K562 (cell line): ENCODE measurements around the gene KCNC3. TPM values are rescaled to one million over a fixed set of nuclear protein-coding genes. Genes with fewer than 3 reads are reported as not detected.

Experiments used
- ARNT ChIP-seq, 2 experiments: fragments of 450-650 bp; IDR thresholded peaks; 2 replicates each; pipeline ENCODE4 v1.6.1; 2016; ENCODE audit warnings: mild to moderate bottlenecking in 1 of 2
- CC2D1A ChIP-seq: fragments of 450-650 bp; IDR thresholded peaks from 2 replicates; pipeline ENCODE4 v1.6.1; 2017; ENCODE audit warnings: mild to moderate bottlenecking
- CCNT2 ChIP-seq: IDR thresholded peaks from 2 replicates; pipeline ENCODE4 v1.6.1; 2011; ENCODE audit warnings: borderline replicate concordance, low read depth, mild to moderate bottlenecking, moderate library complexity, mixed read lengths, low read length; ENCODE audit not compliant: insufficient read length; ENCODE audit errors: extremely low read depth
- CTBP1 ChIP-seq: fragments of 450-650 bp; IDR thresholded peaks from 2 replicates; pipeline ENCODE4 v1.6.1; 2016; ENCODE audit warnings: borderline replicate concordance
- FOXK2 ChIP-seq, 2 experiments: fragments of 450-650 bp; IDR thresholded peaks in 1 of 2; conservative IDR thresholded peaks in 1 of 2; 2 replicates each; pipeline ENCODE4 v1.6.1; 2016; ENCODE audit warnings: low read depth in 2 of 2, mild to moderate bottlenecking in 1 of 2
- HDGF ChIP-seq: fragments of 450-650 bp; IDR thresholded peaks from 2 replicates; pipeline ENCODE4 v1.6.1; 2016
- LARP7 ChIP-seq: fragments of 450-650 bp; IDR thresholded peaks from 2 replicates; pipeline ENCODE4 v1.6.1; 2016
- MAZ ChIP-seq, 2 experiments: fragments of 450-650 bp in 1 of 2; sonication (generic) in 1 of 2; formaldehyde crosslinking; IDR thresholded peaks in 1 of 2; conservative IDR thresholded peaks in 1 of 2; 2 replicates each; pipeline versions ENCODE4 v1.4.0 to v1.5.0; 2020; ENCODE audit warnings: mild to moderate bottlenecking in 1 of 2, missing genetic modification reagents in 1 of 2
- MCM2 ChIP-seq: fragments of 450-650 bp; IDR thresholded peaks from 2 replicates; pipeline ENCODE4 v1.6.1; 2017; ENCODE audit warnings: low read depth, mild to moderate bottlenecking
- MECOM ChIP-seq: fragments of 250-450 bp; sonication (Bioruptor Pico); IDR thresholded peaks from 2 replicates; pipeline ENCODE4 v1.8.0; 2022; ENCODE audit warnings: inconsistent platforms
- MTA3 ChIP-seq: fragments of 450-650 bp; formaldehyde crosslinking; IDR thresholded peaks from 2 replicates; pipeline ENCODE4 v1.6.1; 2017; ENCODE audit warnings: mild to moderate bottlenecking, borderline replicate concordance
- NR2C1 ChIP-seq, 2 experiments: fragments of 450-650 bp; IDR thresholded peaks; 2 replicates each; pipeline ENCODE4 v1.6.1; 2017; ENCODE audit warnings: mild to moderate bottlenecking in 2 of 2, antibody characterized with exemption in 1 of 2, inconsistent platforms in 1 of 2, missing compliant biosample characterization in 1 of 2, missing genetic modification characterization in 1 of 2
- POLR3A ChIP-seq: IDR thresholded peaks from 2 replicates; pipeline ENCODE4 v1.6.1; 2011; ENCODE audit warnings: borderline replicate concordance, mild to moderate bottlenecking, moderate library complexity; ENCODE audit not compliant: insufficient read length, insufficient read depth; ENCODE audit errors: extremely low read depth
- PPARD ChIP-seq: fragments of 250-450 bp; sonication (Bioruptor Pico); IDR thresholded peaks from 2 replicates; pipeline ENCODE4 v1.8.0; 2022; ENCODE audit warnings: inconsistent platforms, mild to moderate bottlenecking, moderate library complexity
- RB1 ChIP-seq: fragments of 450-650 bp; IDR thresholded peaks from 2 replicates; pipeline ENCODE4 v1.6.1; 2017; ENCODE audit warnings: low read depth, mild to moderate bottlenecking
- RCOR1 ChIP-seq, 2 experiments: IDR thresholded peaks; 2 replicates each; pipeline ENCODE4 v1.6.1; 2012; ENCODE audit warnings: low read depth in 2 of 2, low read length in 2 of 2, borderline replicate concordance in 1 of 2, improper control_type of control experiment in 1 of 2
- SIN3A ChIP-seq, 2 experiments: fragments of 150-350 bp in 1 of 2; IDR thresholded peaks; 2 replicates each; pipeline ENCODE4 v1.6.1; 2011 to 2016; ENCODE audit warnings: borderline replicate concordance in 2 of 2, low read depth in 2 of 2, low read length in 2 of 2, mild to moderate bottlenecking in 2 of 2, moderate library complexity in 2 of 2; ENCODE audit not compliant: control insufficient read depth in 1 of 2
- SIN3B ChIP-seq: fragments of 450-650 bp; IDR thresholded peaks from 2 replicates; pipeline ENCODE4 v1.6.1; 2017; ENCODE audit warnings: low read depth, mild to moderate bottlenecking, moderate library complexity
- SMARCA4 ChIP-seq: fragments of 450-650 bp; IDR thresholded peaks from 2 replicates; pipeline ENCODE4 v1.6.1; 2016
- TARDBP ChIP-seq: fragments of 450-650 bp; IDR thresholded peaks from 2 replicates; pipeline ENCODE4 v1.6.1; 2016
- ZNF263 ChIP-seq: sonication (generic); formaldehyde crosslinking; IDR thresholded peaks from 2 replicates; pipeline ENCODE4 v1.8.0; 2022; ENCODE audit warnings: mild to moderate bottlenecking, missing genetic modification reagents, borderline replicate concordance
- ZNF431 ChIP-seq: sonication (generic); formaldehyde crosslinking; IDR thresholded peaks from 2 replicates; pipeline ENCODE4 v1.8.0; 2022; ENCODE audit warnings: mild to moderate bottlenecking, missing genetic modification reagents
- polyA plus RNA-seq, 8 experiments: library from polyadenylated mRNA; depleted of rRNA in 4 of 8; stranded (reverse) in 5 of 8; unstranded in 3 of 8; fragments of >200 nt; fragmentation: Nextera tagmentation in 2 of 8; fragmentation: Illumina TruSeq in 1 of 8; extraction: Ambion mirVana in 2 of 8; extraction: Trizol in 1 of 8; gene quantifications; 2 replicates each; pipeline versions ENCODE4 v1.2.1 to v1.2.3, GENCODE V29; 2011 to 2014; ENCODE audit warnings: inconsistent platforms in 1 of 8, missing spikeins in 1 of 8
- total RNA-seq, 7 experiments: library from RNA; depleted of rRNA in 6 of 7; stranded (reverse); fragments of >200 nt in 6 of 7; fragmentation: Illumina TruSeq in 2 of 7; extraction: Trizol in 2 of 7; gene quantifications; 2 replicates each; pipeline versions ENCODE4 v1.2.1 to v1.2.3, GENCODE V29; 2011 to 2021; ENCODE audit warnings: low replicate concordance in 1 of 7
- TF ChIP-seq, protein P1 (sequence below), 2 experiments: fragments of 450-650 bp; IDR thresholded peaks; 2 replicates each; pipeline ENCODE4 v1.6.1; 2016
- TF ChIP-seq, protein P2 (sequence below): sonication (generic); formaldehyde crosslinking; IDR thresholded peaks from 2 replicates; pipeline ENCODE4 v1.8.1; 2023; ENCODE audit warnings: mild to moderate bottlenecking, missing genetic modification reagents
- TF ChIP-seq, protein P3 (sequence below): fragments of 450-650 bp; conservative IDR thresholded peaks from 2 replicates; pipeline ENCODE4 v1.6.1; 2016; ENCODE audit warnings: missing genetic modification characterization, low read depth, mild to moderate bottlenecking, control low read depth, missing compliant biosample characterization

The KCNC3 gene
- total and polyA plus RNA-seq, 9 of the 15 experiments (the other 6 are each of a cell fraction or from before 2014, with no cell fraction given), result 0.03 to 26.2 (median 2.0) TPM

DNA sequence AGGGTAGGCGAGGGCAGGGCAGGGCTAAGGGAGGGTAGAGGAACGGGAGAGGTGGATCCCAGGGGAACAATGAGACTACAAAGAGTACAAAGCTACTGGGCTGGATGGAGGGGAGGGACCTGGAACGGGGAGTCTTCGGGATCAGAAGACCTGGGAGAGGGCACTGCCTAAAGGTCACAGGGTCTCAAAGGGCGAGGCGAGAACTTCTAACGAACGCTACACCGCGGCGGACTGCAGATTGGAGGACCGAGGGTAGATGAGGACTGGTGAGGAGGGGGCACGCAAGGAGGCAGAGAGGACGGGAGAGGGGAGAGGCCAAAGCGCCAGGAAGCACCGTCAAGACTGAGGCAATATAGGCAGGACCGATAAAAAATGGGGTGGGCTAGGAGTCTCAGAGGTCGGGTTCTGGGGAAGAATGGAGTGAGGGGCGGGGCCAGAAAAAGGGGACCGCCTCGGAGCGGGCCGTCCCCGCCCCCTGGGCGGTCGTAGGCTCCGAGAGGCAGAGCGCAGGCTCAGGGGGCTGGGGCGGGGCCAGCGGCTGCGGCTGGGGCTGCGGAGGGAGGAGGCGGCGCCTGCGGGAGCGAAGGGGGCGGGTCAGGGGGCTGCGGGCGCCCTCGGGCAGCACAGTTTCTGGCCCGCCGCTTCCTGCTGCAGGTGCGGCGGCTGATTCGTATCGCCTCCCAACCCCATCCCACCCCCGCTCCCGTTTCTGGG, 1.3 kb upstream of the KCNC3 start (continued):
- TF ChIP-seq, protein P1, sequence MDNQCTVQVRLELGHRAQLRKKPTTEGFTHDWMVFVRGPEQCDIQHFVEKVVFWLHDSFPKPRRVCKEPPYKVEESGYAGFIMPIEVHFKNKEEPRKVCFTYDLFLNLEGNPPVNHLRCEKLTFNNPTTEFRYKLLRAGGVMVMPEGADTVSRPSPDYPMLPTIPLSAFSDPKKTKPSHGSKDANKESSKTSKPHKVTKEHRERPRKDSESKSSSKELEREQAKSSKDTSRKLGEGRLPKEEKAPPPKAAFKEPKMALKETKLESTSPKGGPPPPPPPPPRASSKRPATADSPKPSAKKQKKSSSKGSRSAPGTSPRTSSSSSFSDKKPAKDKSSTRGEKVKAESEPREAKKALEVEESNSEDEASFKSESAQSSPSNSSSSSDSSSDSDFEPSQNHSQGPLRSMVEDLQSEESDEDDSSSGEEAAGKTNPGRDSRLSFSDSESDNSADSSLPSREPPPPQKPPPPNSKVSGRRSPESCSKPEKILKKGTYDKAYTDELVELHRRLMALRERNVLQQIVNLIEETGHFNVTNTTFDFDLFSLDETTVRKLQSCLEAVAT (IDR thresholded peaks at IDR 0.05), result peak; percentile 64 to 65
- no peak for TF ChIP-seq MCM2
- TF ChIP-seq, protein P2, sequence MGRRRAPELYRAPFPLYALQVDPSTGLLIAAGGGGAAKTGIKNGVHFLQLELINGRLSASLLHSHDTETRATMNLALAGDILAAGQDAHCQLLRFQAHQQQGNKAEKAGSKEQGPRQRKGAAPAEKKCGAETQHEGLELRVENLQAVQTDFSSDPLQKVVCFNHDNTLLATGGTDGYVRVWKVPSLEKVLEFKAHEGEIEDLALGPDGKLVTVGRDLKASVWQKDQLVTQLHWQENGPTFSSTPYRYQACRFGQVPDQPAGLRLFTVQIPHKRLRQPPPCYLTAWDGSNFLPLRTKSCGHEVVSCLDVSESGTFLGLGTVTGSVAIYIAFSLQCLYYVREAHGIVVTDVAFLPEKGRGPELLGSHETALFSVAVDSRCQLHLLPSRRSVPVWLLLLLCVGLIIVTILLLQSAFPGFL, result no peak
- TF ChIP-seq ZNF263 (CRISPR knock-in tag), result peak; percentile 78
- peak; percentile 21 to 35; a peak in 2 of 4 replicates for TF ChIP-seq ARNT (IDR thresholded peaks at IDR 0.05)
- TF ChIP-seq MECOM, result no peak
- no peak for TF ChIP-seq FOXK2 (conservative IDR thresholded peaks at IDR 0.05 in 1 of 2, IDR thresholded peaks at IDR 0.05 in 1 of 2; ENCODE audit: low read depth in 2 of 2)
- no peak; the same call in 1 of the 2 replicates for TF ChIP-seq CTBP1
- no peak for TF ChIP-seq POLR3A
- 0 out of 2 replicates have a peak, but pooled peaks have one; percentile 17 for TF ChIP-seq SMARCA4
- TF ChIP-seq ZNF431 (CRISPR knock-in tag), result no peak
- TF ChIP-seq, protein P3, sequence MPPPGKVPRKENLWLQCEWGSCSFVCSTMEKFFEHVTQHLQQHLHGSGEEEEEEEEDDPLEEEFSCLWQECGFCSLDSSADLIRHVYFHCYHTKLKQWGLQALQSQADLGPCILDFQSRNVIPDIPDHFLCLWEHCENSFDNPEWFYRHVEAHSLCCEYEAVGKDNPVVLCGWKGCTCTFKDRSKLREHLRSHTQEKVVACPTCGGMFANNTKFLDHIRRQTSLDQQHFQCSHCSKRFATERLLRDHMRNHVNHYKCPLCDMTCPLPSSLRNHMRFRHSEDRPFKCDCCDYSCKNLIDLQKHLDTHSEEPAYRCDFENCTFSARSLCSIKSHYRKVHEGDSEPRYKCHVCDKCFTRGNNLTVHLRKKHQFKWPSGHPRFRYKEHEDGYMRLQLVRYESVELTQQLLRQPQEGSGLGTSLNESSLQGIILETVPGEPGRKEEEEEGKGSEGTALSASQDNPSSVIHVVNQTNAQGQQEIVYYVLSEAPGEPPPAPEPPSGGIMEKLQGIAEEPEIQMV (tag), result no peak
- TF ChIP-seq CC2D1A, result no peak
- TF ChIP-seq LARP7, result peak; percentile 77; the same call in 1 of the 2 replicates
- TF ChIP-seq RCOR1 (IDR thresholded peaks at IDR 0.05; ENCODE audit: borderline replicate concordance in 1 of 2, low read depth in 2 of 2, low read length in 2 of 2), result no peak; a peak in 1 of 4 replicates
- peak; percentile 41; the same call in 1 of the 2 replicates for TF ChIP-seq NR2C1 (IDR thresholded peaks at IDR 0.05)
- TF ChIP-seq NR2C1 (tag; IDR thresholded peaks at IDR 0.05), result no peak
- TF ChIP-seq PPARD (CRISPR knock-in tag), result no peak
- peak; percentile 33; the same call in 1 of the 2 replicates for TF ChIP-seq MTA3
- peak; percentile 44; the same call in 1 of the 2 replicates for TF ChIP-seq RB1
- 0 out of 2 replicates have a peak, but pooled peaks have one; percentile 50 for TF ChIP-seq TARDBP
- TF ChIP-seq SIN3B, result no peak
- peak; percentile 58 to 68; a peak in 2 of 4 replicates for TF ChIP-seq MAZ (CRISPR knock-in tag; conservative IDR thresholded peaks at IDR 0.05 in 1 of 2, IDR thresholded peaks at IDR 0.05 in 1 of 2)
- 0 out of 2 replicates have a peak, but pooled peaks have one; percentile 44 for TF ChIP-seq HDGF
- TF ChIP-seq CCNT2, result peak; percentile 88
- TF ChIP-seq SIN3A (IDR thresholded peaks at IDR 0.05; ENCODE audit: borderline replicate concordance in 2 of 2, control insufficient read depth in 1 of 2, low read depth in 2 of 2, low read length in 2 of 2), result 0 out of 4 replicates have a peak, but pooled peaks of 1 of the 2 experiments have one; percentile 15
